T47D (cell line): ENCODE data around the gene FAM9A.

ENCODE experiments used
- DNase-seq, 2 experiments: peaks; one replicate each; pipeline versions ENCODE4 v3.0.0 to v3.0.0-alpha.2; 2011 to 2012; ENCODE audit warnings: low read depth in 1 of 2, low spot score in 1 of 2
- JUND ChIP-seq: IDR thresholded peaks from 2 replicates; pipeline ENCODE4 v1.6.1; 2012; ENCODE audit warnings: low read depth
- in situ Hi-C: cut with HindIII; loops from 2 replicates; pipeline ENCODE4 v1.10.0; 2016; ENCODE audit warnings: low sequenced_read_pairs, low pct_unique_long_range_greater_than_20kb

The FAM9A gene

DNA sequence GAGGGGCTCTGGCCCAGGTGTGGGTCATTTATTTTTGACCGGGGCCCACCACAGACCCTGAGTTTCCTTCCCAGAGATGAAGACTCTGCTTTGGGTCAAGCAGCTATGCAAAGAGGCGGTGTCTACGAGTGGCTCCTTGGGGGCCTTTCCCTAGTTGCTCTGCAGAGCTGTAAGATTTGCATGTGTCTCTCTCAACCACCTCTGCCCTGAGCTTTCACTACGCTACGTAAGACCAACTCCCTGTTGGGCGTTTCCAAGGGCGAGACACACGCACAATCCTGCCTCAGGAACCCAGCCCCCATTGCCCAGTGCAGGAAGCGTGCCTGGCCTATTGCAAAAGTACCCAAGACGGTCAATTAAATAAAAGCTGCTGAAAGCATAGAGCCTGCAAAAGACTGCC, 59.2 kb downstream of the FAM9A start:
- in situ Hi-C loops, result no loop called here
- no peak for DNase-seq
- TF ChIP-seq JUND, result no peak
